ENCODE measurements around the gene DPAGT1. TPM values are rescaled to one million over a fixed set of nuclear protein-coding genes. Genes with fewer than 3 reads are reported as not detected.

DPAGT1 gene
- polyA plus RNA-seq, 10 donors: 24.4 to 35.7 (median 30.7) TPM

DNA sequence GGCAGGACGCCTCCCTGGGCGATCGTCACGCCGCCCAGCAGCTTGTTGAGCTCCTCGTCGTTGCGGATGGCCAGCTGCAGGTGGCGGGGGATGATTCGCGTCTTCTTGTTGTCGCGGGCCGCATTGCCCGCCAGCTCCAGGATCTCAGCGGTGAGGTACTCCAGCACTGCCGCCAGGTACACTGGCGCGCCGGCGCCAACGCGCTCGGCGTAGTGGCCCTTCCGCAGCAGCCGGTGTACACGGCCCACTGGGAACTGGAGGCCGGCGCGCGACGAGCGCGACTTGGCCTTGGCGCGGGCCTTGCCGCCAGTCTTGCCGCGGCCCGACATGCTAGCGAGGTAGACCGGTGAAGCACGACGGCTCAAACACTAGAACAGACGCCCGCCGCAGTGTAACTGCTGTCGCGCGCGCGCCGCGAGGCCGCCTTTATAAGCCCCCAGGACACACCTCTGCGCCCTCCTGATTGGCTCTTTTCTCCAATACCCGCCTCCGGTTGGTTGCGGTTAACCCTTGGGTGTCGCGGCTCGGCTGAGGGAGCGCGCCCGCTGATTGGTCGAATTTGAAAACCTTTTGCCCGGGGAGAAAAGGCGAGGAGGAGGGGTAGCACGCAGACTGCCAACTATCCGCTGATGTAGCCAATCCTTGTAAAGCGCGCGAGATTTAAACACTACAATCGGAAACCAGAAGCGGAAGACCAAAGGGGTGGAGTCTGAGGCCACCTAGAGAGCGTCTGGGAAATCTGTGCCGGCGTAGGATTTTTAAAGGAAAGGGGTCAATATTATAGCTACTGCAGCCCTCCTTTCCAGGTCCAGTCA, 6.4 kb downstream of the DPAGT1 start:
- peak; percentile 99 to 100 (median 99) for DNase-seq

- peak in 2 of 3 donors; percentile 58 to 79 for DNase-seq
Observed at GRCh38 chr11:119094816-119095065, 6.9 kb downstream of the DPAGT1 start.

DNA sequence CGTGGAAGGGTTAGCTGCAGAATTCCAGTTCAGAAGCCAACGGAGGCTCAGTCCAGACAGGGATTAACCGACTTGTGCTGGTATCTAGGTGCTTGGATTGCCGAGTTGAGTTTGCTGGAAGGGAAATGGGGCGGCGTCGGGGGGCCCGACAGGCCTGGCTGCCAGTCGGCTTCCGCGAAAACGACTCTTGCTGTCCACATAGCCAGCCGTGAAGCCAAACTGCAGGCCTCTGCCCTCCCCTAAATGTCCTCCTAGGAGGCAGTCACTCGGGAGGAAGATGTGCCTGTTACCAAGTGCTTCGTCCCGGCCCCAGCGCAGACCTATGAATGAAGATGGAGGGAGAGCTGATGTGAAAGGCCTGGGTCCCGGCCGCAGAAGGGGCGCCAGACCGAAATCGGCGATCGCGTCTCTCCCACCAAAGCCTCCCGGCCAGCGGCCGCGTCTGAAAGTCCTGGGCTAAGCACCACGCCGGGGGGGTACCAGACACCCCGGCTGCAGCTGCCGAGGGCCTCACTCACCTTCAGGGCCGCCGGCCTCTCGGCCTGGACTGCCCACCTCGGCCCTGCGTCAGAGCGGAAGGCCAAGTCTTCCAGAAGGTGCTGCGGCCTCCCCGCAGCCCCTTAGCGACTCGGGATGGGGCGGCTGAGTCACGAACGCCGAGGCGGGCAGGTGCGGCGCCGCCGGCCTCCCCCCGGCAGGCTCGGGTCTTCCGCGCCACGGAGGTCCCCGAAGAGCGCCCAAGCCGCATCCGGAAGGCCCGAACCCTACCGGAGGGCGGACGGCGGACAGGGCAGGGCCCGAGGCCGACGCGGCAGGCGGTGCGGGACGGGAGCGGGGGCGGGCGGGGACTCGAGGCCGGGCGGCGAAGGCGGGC, 7.5 kb downstream of the DPAGT1 start:
- DNase-seq: peak in 2 of 3 donors; percentile 14 to 75

GRCh38 chr11:119092880-119093842, 8.5 kb downstream of the DPAGT1 start:
- DNase-seq: no peak

DNA sequence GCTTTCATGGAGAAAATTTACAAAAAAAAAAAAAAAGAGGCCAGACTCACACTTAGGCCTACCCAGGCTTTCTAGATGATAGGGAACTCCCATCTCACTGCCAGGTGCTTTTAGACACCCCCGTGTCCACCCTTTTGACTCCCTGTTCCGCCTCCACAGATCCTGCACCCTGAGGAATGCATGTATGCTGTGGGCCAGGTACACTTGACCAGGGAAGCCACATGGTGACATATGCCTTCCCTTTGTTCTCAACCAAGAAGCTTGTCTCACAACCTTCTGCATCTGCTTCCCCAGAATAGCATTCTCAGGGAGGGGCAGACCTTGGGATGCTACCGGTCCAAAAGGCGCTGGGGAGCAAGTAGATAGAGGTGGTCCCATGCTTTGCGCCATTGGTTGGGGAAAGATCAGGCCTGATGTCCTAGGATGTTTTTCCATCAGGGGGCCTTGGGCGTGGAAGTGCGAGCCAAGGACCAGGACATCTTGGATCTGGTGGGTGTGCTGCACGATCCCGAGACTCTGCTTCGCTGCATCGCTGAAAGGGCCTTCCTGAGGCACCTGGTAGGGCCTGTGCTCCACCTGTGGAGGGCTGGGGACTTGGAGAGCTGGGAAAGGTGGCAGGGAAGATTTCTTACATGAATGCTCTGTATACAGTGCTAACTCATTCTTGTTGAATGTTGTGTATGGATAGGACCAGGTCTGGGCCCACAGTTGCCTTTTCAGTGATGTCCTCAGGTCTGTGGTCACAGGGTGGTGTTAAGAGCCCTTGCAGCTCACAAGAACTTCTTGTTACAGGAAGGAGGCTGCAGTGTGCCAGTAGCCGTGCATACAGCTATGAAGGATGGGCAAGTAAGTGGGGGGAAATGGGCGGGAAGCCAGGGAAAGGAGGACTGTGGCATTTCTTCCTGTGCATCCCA, 9.4 kb downstream of the DPAGT1 start:
- DNase-seq: no peak

GRCh38 chr11:119091178-119091577, 10.5 kb downstream of the DPAGT1 start:
- DNase-seq: peak in 1 of 3 donors; percentile 65

DNA sequence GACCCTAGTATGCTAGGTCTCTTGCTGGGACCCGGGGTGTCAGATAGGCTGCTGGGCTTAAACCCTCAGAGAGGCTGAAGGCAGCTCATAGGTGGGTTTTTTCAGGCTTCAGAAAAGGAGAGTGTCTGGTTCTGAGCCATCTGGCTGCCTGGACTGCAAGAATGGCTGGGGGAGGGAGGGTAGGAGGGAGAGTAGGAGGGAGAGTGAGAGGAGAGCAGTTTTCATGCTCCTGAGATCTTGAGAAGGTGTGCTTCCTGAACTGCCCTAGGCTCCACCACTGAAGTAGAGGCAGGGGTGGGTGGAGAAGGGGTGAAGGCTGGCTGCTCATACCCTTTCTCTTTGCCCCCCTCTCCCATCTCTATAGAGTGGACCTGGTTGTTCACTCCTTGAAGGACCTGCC, 12.3 kb downstream of the DPAGT1 start:
- no peak for DNase-seq

DNA sequence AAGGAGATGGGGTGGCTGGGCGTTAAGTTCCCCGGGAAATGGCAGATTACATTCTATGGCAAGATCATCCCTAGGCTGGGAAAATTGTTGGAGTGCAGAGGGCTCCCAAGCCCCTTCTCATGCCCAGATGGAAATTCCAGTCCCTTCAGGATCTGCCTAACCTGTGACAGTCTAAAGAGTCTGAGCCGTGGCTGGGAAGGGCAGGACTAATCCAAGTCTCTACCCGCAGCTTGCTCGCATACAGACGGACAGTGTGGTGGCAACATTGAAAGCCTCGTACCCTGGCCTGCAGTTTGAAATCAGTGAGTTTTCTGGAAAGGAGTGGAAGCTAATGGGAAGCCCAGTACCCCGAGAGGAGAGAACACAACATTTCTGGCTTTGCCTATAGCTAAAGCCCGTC, 13.2 kb downstream of the DPAGT1 start:
- no peak for DNase-seq

DNA sequence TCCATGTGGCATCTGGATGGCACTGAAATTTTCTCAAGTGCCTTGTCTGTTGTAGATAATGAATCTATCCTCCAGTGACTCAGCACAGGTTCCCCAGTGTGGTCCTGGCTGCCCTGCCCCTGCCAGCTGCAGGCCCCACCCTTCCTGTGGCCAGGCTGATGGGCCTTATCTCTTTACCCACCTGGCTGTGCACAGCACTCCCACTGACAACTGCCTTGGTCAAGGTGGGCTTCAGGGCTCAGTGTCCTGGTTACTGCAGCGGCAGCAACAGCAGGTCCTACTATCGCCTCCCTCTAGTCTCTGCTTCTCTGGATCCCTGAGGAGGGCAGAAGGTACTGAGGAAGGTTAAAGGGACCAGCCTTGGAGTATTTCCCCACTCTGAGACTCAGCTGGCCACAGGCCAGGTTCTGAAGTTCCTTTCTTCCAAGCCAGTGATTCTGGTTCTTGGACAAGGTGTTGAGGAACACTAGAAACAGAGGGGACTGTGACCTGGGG, 13.9 kb downstream of the DPAGT1 start:
- no peak for DNase-seq

DNA sequence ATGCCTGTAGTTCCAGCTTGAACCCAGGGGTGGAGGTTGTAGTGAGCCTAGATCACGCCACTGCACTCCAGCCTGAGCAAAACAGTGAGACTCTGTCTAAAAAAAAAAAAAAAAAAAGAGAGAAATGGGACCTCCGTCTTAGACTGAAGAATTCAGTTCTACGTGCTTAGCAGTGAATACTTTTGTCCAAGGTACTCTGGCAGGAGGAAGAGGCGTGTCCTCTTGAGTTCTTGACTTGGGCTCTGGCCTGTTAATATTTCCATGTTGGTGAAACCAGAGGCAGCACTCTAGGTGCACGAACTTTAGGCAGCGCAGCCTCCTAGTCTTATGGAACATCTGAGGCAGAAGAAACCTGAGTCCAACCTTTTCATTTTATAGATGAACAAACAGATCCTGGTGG, 14.5 kb downstream of the DPAGT1 start:
- no peak for DNase-seq

GRCh38 chr11:119085437-119085847, 16.2 kb downstream of the DPAGT1 start:
- no peak for DNase-seq

GRCh38 chr11:119084663-119085436, 16.8 kb downstream of the DPAGT1 start, which contains the start of gene HMBS:
HMBS (plus strand) TSS chr11:119084881; CDS start chr11:119085034, 153 bp downstream.
- DNase-seq: peak; percentile 95 to 100 (median 98)

DNA sequence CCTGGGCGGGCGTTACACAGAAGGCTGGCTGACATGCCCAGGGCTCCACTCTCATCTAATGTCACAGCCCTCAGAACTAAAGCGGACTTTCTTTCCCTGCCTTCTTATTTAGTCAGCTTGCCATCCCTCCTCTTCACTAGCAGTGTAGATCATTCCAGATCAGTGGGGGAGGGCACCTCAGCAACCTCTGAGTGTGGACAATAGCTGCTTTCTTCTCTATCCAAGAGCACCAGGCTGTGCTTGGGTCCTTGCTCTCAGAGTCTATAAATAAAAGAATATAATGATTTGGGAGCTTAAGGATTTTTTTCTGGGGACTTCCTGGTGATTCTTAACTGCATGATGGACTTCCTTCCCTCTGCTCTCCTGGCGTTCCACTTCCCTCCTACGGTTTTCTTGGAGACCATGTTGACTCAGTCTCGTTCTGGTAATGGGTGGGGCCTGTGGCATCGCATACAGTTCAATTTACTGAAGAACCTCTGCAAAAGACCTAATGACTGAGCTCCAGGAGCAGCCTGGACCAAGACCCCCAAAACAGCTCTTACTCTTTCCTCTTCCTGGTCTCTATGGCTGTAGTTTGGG, 19.9 kb downstream of the DPAGT1 start:
- DNase-seq: no peak

DNA sequence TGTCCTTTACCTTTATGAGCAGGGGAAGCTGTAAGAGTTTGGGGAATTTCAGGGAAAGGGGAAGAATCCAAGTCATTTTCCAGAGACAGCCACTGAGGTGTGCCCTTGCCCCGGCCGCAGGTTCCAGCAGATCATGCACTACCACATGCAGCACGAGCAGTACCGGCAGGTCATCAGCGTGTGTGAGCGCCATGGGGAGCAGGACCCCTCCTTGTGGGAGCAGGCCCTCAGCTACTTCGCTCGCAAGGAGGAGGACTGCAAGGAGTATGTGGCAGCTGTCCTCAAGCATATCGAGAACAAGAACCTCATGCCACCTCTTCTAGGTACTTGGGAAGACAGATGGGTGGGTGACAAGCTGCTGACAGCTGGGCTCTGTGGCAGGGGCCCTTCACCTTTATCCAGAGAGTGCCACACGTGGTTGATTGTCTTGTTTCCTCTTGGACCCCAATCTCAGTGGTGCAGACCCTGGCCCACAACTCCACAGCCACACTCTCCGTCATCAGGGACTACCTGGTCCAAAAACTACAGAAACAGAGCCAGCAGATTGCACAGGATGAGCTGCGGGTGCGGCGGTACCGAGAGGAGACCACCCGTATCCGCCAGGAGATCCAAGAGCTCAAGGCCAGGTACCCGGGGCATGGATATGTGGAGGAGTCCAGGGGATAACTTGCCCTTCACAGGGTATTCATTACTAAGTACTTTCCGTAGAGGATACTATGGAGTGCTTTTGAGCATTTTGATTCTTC, 22.8 kb downstream of the DPAGT1 start:
- no peak for DNase-seq

GRCh38 chr11:119077839-119078238, 23.8 kb downstream of the DPAGT1 start:
- no peak for DNase-seq

DNA sequence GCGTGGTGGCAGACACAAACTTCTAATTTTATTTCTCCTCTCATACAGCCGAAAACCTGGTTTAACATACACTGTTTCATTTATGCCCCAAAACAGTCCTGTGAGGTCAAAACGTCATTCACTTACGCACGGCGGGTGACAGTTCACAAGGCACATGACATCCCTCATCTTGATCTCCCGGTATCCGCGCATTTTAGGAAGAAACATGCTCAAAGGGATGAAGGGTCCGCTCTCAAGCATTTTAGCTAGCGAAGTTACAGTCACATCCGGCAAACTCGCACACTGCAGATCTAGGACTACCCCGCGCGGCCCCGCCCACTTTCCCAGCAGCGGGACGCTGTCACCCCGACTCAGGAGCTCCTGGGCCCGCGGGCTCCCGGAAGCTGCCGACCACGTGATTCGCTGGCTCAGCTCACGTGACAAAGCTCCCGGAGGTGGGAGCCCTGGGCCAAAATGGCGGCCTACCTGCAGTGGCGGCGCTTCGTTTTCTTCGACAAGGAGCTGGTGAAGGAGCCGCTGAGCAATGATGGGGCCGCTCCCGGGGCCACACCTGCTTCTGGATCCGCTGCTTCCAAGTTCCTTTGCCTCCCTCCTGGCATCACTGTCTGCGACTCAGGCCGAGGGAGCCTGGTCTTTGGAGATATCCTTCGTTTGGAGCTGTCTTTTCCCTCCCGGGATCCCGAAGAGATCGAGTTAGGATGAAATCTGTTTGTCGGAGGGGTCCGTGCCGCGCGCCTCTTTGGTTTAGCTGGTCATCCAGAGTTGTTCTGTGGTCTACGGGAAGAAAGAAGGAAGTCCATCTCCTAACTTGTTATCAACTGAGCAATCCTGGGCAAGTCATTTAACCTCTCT, 34.1 kb downstream of the DPAGT1 start, which contains the start of gene VPS11:
Gene VPS11, plus strand, starts transcription at position 448 of the 852 bp plus-strand sequence. Its CDS starts 6 bp downstream, at position 454.
- DNase-seq: peak; percentile 96 to 98 (median 96)

GRCh38 chr11:119065369-119065768, 36.3 kb downstream of the DPAGT1 start:
- DNase-seq: peak in 1 of 3 donors; percentile 33

Measured in muscle of back (tissue), 11 donors.